Heart left ventricle (tissue), 16 donors: ENCODE data around the gene SLC16A8. TPM values are rescaled to one million over a fixed set of nuclear protein-coding genes. Genes with fewer than 3 reads are reported as not detected.

Experiments used
- ATAC-seq, 4 donors: fragments of 200-7000 bp; cut with Tn5 transposase; one replicate each; pipeline ENCODE4 v1.9.1; 2020 to 2022; ENCODE audit warnings: moderate library complexity in 4 of 4, mild to moderate bottlenecking in 3 of 4, moderate number of reproducible peaks in 1 of 4
- DNase-seq, 5 donors: peaks; one replicate each; pipeline ENCODE4 v3.0.0-alpha.2; 2020
- H3K27ac ChIP-seq, 12 donors: fragments of 200-600 bp; sonication (generic) in 4 of 12; one replicate each; pipeline versions ENCODE4 v1.5.0 to v1.8.0; 2016 to 2022; ENCODE audit warnings: mild to moderate bottlenecking in 2 of 12
- H3K27me3 ChIP-seq, 9 donors: fragments of 200-600 bp; sonication (generic) in 2 of 9; one replicate each; pipeline versions ENCODE4 v1.5.1 to v1.8.0; 2016 to 2022; ENCODE audit warnings: mild to moderate bottlenecking in 3 of 9
- H3K36me3 ChIP-seq, 9 donors: fragments of 200-600 bp; sonication (generic) in 2 of 9; one replicate each; pipeline versions ENCODE4 v1.5.0 to v1.8.0; 2018 to 2022; ENCODE audit warnings: mild to moderate bottlenecking in 2 of 9
- H3K4me1 ChIP-seq, 12 donors: fragments of 200-600 bp; sonication (generic) in 4 of 12; one replicate each; pipeline versions ENCODE4 v1.5.0 to v1.8.0; 2016 to 2022; ENCODE audit warnings: mild to moderate bottlenecking in 3 of 12
- H3K4me3 ChIP-seq, 12 donors: fragments of 200-600 bp; sonication (generic) in 4 of 12; one replicate each; pipeline versions ENCODE4 v1.5.0 to v1.8.0; 2017 to 2022; ENCODE audit warnings: mild to moderate bottlenecking in 9 of 12, moderate library complexity in 4 of 12
- H3K9me3 ChIP-seq, 12 donors: fragments of 200-600 bp; sonication (generic) in 4 of 12; one replicate each; pipeline versions ENCODE4 v1.5.0 to v1.8.0; 2016 to 2022; ENCODE audit warnings: mild to moderate bottlenecking in 1 of 12
- CTCF ChIP-seq, 12 donors: fragments of 200-600 bp; sonication (generic) in 4 of 12; IDR thresholded peaks; one replicate each; pipeline versions ENCODE4 v1.5.0 to v1.8.0; 2018 to 2022; ENCODE audit warnings: antibody characterized with exemption in 12 of 12, mild to moderate bottlenecking in 5 of 12
- POLR2A ChIP-seq, 2 donors: fragments of 450-650 bp; IDR thresholded peaks; one replicate each; pipeline ENCODE4 v1.6.1; 2017; ENCODE audit warnings: antibody characterized with exemption in 2 of 2, mild to moderate bottlenecking in 2 of 2, moderate library complexity in 2 of 2
- WGBS, 4 donors: extraction: QIAGEN DNeasy Blood & Tissue Kit in 2 of 4; methylation state at CpG; one replicate each; pipeline versions ENCODE4 v1.1.5 to v1.1.7; 2013 to 2018; 5-methylcytosine and 5-hydroxymethylcytosine counted together
- intact Hi-C, 10 donors: fragments of 100-400 bp; cut with DNase I; formaldehyde crosslinking; loops; one replicate each; pipeline versions ENCODE4 v1.11.1 to v1.14.2; 2022
- polyA plus RNA-seq, 2 donors: library from polyadenylated mRNA; stranded (reverse); fragments of 200-250 nt; gene quantifications; one replicate each; pipeline ENCODE4 v1.2.3, GENCODE V29; 2013
- total RNA-seq, 9 donors: library from RNA; depleted of rRNA in 2 of 9; stranded (reverse); fragments of >200 nt in 2 of 9; fragmentation: NEBNext Ultra II Directional in 3 of 9; extraction: Animal tissue kit (Norgen Biotek cat#: 25700) in 3 of 9; gene quantifications; one replicate each; pipeline versions ENCODE4 v1.1.0 to v1.2.4, GENCODE V29; 2016 to 2023
- donor health status: ischemic (EF 13 %, LVEDD 7.1; RV severe dilation, severe dysfunction).
- donor health status: healthy with polysubstance abuse.
- donor health status: DM: no; HTN: yes; CAD: no.
- donor health status: DM: no; HTN: no; CAD: no.
- donor health status: ischemic (EF 25% LVEDD 6.9; RV normal size, moderate dysfunction).
- donor health status: ischemic (EF 25% LVEDD 5.7; RV mildly dilated, moderate dysfunction).
- donor health status: healthy.
- donor health status: DM: yes; HTN: yes; CAD: no.
- donor health status: ischemic (EF 35%, LVEDD 5.7; RV mildly dilated, moderate dysfunction).
- donor health status: nonischemic (EF 11% LVEDD 7.7; RV severe dilation, severe dysfunction).
- donor health status: DM: yes; HTN: yes; CAD: no.
- donor health status: PGD.
- donor health status: ischemic (EF 29% LVEDD 5.4; RV normal size, mild dysfunction).
- donor health status: nonischemic (EF 23%, LVEDD 6.1; RV moderate dilation, normal function).

Gene SLC16A8
- total and polyA plus RNA-seq, 11 donors: 0.34 TPM; not detected in 10

DNA sequence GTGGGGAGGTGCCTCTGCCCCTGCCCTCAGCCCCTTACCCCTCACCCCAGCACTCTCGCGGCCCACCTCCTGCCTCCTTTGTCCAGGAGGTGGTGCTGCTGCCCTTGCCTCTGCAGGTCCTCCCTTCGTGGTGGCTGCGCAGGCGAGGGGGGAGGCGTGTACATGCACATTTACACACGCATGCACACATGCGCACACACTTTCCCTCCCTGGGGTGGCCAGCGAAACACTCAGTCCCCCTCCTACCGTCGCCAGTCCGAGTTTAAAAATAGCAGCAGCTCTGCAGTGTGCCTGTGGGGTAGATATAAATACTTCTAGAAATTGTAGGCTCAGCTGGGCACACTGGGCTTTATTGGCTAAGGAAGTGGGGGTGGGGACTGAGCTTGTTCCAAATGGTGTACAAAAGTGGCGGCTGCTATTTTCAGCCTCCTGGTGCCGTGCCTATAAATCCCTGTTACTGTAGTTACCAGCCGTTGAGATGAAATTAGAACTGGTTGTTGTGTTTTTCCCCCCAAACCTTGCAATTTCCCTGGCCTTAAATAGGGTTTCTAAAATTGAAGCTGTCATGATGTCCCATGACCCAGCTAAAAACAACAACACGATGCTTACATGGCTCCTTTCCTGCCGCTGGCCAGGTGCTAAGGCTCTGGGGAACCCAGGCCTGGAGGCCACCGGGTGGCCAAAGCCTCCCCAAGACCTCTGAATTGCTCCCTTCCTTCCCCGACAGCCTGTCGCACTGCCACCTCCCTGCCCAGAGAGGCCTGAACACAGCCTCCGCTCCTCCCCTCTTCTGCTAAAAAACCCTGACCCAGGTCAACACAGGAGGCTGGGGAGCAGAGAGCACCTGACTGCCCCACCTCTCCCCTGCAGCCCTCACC, 14.4 kb downstream of the SLC16A8 start:
- Histone ChIP-seq H3K9me3 (no peaks in the 10 kb centered on the region), H3K27me3 (no peaks in the 10 kb centered on the region), H3K4me3 (peak overlapping the region in 7 of 12 donors; percentile 7 to 37 (median 35)), H3K36me3 (peaks cover 0 to 70% (median 46%) of the 10 kb centered on the region in 9 donors), H3K4me1 (peaks cover 0 to 44% (median 29%) of the 10 kb centered on the region in 12 donors), H3K27ac (peak overlapping the region; percentile 74 to 91 (median 85))
- TF ChIP-seq POLR2A (IDR thresholded peaks at IDR 0.05): no peak
- TF ChIP-seq CTCF (IDR thresholded peaks at IDR 0.05): peak; percentile 37 to 78 (median 60)
- 33 to 46% (median 38%) methylated on average over 20 to 21 of the region's 21 CpGs for WGBS, 4 donors
- DNase-seq (peak; percentile 82 to 93 (median 85)), ATAC-seq (peak; percentile 90 to 93 (median 92))
- intact Hi-C loops: loop anchor here in 4 of 10 donors (5.0 to 10.0 kb wide), 5 partner anchors 165 to 605 kb away; partner anchors contain the start of gene DMC1 (in 1 of the 4)

DNA sequence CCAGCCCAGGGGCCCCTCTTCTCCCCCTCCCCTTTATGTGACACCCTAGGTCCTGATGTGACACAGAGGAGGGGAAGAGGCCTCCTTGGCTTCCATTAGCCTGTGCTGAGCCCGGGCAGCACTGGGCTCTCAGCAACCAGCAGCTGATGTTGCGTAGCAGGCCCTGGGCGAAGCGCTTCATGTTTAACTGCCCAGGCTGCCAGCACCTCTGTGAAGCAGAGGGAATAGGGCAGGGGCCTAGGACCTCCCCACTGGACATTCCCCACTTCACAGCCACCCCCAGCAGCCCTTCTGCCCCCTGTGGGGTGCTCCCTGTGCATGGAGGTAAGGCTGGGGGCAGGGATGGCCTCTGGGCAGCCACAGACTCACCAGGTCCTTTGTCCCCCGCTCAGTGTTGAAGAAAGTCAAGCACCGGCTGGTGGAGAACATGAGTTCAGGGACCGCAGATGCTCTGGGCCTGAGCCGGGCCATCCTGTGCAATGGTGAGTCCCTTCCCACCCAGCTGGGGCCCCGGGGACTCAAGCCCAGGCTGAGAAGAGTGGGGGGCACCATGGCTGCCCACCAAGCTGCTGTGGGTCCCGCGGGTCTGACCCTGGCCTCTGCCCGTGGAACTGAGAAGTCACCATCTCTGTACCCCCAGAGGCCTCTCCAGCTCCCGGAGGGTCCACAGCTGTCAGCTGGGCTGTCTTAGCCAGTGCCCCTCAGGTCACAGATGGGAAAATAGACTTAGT, 15.2 kb downstream of the SLC16A8 start:
- peak in 3 of 4 donors; percentile 1 to 8 (median 7) for ATAC-seq
- peaks cover 0 to 71% (median 43%) of the 10 kb centered on the region in 9 donors for H3K36me3 ChIP-seq
- intact Hi-C loops: loop anchor here in 3 of 10 donors (5.0 to 10.0 kb wide), 4 partner anchors 166 to 606 kb away; partner anchors contain the start of gene DMC1 (in 1 of the 3)
- TF ChIP-seq POLR2A (IDR thresholded peaks at IDR 0.05) (no peak), CTCF (IDR thresholded peaks at IDR 0.05) (no peak)
- H3K27ac ChIP-seq: peak overlapping the region; percentile 61 to 91 (median 85)
- no peaks in the 10 kb centered on the region for H3K27me3 ChIP-seq
- H3K4me3 ChIP-seq: peak overlapping the region in 8 of 12 donors; percentile 7 to 37 (median 26)
- 60 to 69% (median 68%) methylated on average over 8 to 13 of the region's 13 CpGs for WGBS, 4 donors
- peaks cover 0 to 44% (median 29%) of the 10 kb centered on the region in 12 donors for H3K4me1 ChIP-seq
- H3K9me3 ChIP-seq: no peaks in the 10 kb centered on the region
- peak in 2 of 5 donors; percentile 24 for DNase-seq

- H3K4me3 ChIP-seq: peak overlapping the region in 1 of 12 donors; percentile 36
- ATAC-seq (no peak), DNase-seq (peak in 1 of 5 donors; percentile 58)
- peak overlapping the region in 10 of 12 donors; percentile 75 to 91 (median 86) for H3K27ac ChIP-seq
- peaks cover 0 to 68% (median 33%) of the 10 kb centered on the region in 9 donors for H3K36me3 ChIP-seq
- H3K27me3 ChIP-seq: no peaks in the 10 kb centered on the region
- TF ChIP-seq POLR2A (IDR thresholded peaks at IDR 0.05): no peak
- no peak for TF ChIP-seq CTCF (IDR thresholded peaks at IDR 0.05)
- WGBS, 4 donors: 78 to 82% (median 80%) methylated on average over 13 of the region's 13 CpGs
- peaks cover 0 to 47% (median 29%) of the 10 kb centered on the region in 12 donors for H3K4me1 ChIP-seq
- intact Hi-C loops: loop anchor here in 3 of 10 donors (5.0 to 10.0 kb wide), 4 partner anchors 167 to 607 kb away; partner anchors contain the start of gene DMC1 (in 1 of the 3)
- H3K9me3 ChIP-seq: no peaks in the 10 kb centered on the region
Measured at GRCh38 chr22:38067761-38068360, 16.1 kb downstream of the SLC16A8 start.
